ENCODE measurements around the gene TRAPPC10. TPM values are rescaled to one million over a fixed set of nuclear protein-coding genes. Genes with fewer than 3 reads are reported as not detected.

Gene TRAPPC10
- polyA plus RNA-seq, 3 donors from 2014 or later: 42.0 to 74.7 (median 43.2) TPM

- Mint-ChIP-seq H3K27me3 (ENCODE audit: low read depth in 3 of 3) (peaks cover 0 to 6% (median 0%) of the 10 kb centered on the region in 3 donors), H3K27ac (no peak overlapping the region), H3K9me3 (no peaks in the 10 kb centered on the region), H3K4me1 (peaks cover 6 to 7% of the 10 kb centered on the region in 2 donors), H3K4me3 (no peak overlapping the region), H3K36me3 (peaks cover 0 to 4% (median 0%) of the 10 kb centered on the region in 3 donors)
- DNase-seq: no peak
Observed at GRCh38 chr21:43985690-43986251, 26.3 kb upstream of the TRAPPC10 start.

DNA sequence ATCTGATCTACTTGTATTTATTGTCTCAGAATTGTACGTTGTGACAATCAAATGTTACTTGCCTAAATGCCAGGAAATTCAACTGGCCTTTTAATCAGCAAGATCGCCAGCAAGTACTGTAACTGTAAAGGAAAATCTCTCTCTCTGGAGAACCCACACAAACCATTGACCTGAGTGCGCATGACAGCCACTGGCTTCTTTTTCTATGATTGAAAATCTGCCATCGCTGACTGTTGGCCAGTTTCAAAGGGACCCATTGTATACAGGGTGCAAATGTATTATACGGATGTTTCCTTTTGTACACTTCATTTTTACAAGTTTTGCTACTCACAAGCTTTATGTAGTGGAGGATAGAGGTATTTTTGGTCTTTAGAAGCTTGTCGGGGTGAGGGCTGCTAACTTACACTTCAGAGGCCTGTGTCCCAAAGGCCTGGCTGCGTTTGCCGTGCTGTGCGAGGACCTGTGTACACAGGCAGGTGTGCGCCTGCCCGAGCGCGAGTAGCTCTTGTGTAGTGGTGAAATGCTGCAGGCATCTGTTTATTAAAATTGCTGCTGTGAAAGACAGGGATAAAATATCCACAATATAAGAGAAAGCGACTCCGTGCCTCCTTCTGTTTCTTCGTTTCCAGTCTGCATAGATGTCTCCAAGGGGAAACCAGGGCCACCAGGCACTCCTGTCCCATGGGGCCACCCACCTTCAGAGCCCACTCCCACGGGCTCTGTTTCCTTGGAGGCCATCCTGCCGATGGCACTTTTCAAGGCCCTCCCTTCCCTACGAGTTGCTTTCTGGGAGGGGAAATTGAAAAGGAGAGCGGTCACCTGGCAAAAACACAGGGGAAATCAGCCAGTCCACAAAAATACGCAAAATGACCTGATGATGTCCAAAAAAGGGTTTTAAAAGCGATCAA is 25.3 kb upstream of the TRAPPC10 start:
- DNase-seq: no peak
- Mint-ChIP-seq H3K36me3 (peaks cover 0 to 4% (median 0%) of the 10 kb centered on the region in 3 donors), H3K27ac (no peak overlapping the region), H3K4me1 (peaks cover 6 to 7% of the 10 kb centered on the region in 2 donors), H3K4me3 (no peak overlapping the region), H3K27me3 (ENCODE audit: low read depth in 3 of 3) (peaks cover 0 to 6% (median 0%) of the 10 kb centered on the region in 3 donors), H3K9me3 (no peaks in the 10 kb centered on the region)

- Mint-ChIP-seq H3K36me3 (peaks cover 0 to 4% (median 0%) of the 10 kb centered on the region in 3 donors), H3K9me3 (no peaks in the 10 kb centered on the region), H3K27ac (no peak overlapping the region), H3K27me3 (ENCODE audit: low read depth in 3 of 3) (peaks cover 0 to 6% (median 0%) of the 10 kb centered on the region in 3 donors), H3K4me3 (no peak overlapping the region), H3K4me1 (peaks cover 6 to 7% of the 10 kb centered on the region in 2 donors)
- no peak for DNase-seq
Observed at GRCh38 chr21:43987509-43987908, 24.6 kb upstream of the TRAPPC10 start.

DNA sequence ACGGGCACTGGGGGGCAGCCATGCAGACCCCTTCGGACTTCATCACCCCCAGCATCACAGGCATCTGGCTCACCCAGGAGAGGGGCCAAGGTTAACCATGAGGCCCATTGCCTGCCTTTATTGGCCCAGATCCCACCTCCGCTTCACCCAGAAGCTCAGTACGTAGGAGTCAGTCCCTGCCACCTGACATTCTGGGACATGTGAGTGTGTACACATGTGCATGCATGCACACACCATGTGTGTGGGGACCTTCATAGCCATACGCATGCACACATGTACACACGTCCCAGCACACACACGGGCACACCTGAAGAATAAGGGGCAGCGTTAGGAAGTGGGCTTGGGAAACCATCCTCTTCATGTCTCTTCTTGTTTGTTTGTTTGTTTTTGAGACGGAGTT is 24.1 kb upstream of the TRAPPC10 start:
- peaks cover 0 to 6% (median 0%) of the 10 kb centered on the region in 3 donors for H3K27me3 Mint-ChIP-seq (ENCODE audit: low read depth in 3 of 3)
- H3K4me1 Mint-ChIP-seq: peaks cover 6 to 7% of the 10 kb centered on the region in 2 donors
- H3K9me3 Mint-ChIP-seq: no peaks in the 10 kb centered on the region
- no peak overlapping the region for H3K27ac Mint-ChIP-seq
- no peak for DNase-seq
- no peak overlapping the region for H3K4me3 Mint-ChIP-seq
- peaks cover 0 to 4% (median 0%) of the 10 kb centered on the region in 3 donors for H3K36me3 Mint-ChIP-seq

- H3K4me1 Mint-ChIP-seq: peaks cover 6 to 7% of the 10 kb centered on the region in 2 donors
- no peak overlapping the region for H3K27ac Mint-ChIP-seq
- H3K36me3 Mint-ChIP-seq: peaks cover 0 to 4% (median 0%) of the 10 kb centered on the region in 3 donors
- no peak overlapping the region for H3K4me3 Mint-ChIP-seq
- no peak for DNase-seq
- H3K27me3 Mint-ChIP-seq (ENCODE audit: low read depth in 3 of 3): peaks cover 0 to 6% (median 0%) of the 10 kb centered on the region in 3 donors
- no peaks in the 10 kb centered on the region for H3K9me3 Mint-ChIP-seq
Observed at GRCh38 chr21:43988506-43989230, 23.4 kb upstream of the TRAPPC10 start.

DNA sequence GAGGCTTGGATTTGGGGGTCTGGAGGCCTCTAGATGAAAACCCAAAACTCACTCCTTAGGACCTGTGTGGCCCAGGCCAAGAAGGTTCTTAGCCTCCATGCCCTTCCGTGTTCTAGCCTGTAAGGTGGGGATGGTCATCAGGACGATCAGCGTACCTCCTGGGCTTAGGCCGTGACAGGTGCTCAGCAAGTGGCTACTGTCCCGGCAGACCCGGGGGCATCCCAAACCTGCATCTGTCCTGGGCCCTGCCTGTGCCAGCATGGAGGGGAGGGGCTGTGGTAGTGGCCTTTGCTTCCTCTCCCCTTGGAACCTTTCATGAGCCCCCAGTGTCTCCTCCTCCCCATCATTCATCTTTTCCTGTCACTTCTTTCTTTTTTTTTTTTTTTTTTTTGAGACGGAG is 22.7 kb upstream of the TRAPPC10 start:
- Mint-ChIP-seq H3K36me3 (no peaks in the 10 kb centered on the region), H3K9me3 (no peaks in the 10 kb centered on the region), H3K27ac (no peak overlapping the region), H3K4me3 (no peak overlapping the region), H3K27me3 (ENCODE audit: low read depth in 3 of 3) (peaks cover 0 to 5% (median 0%) of the 10 kb centered on the region in 3 donors), H3K4me1 (peaks cover 6 to 7% of the 10 kb centered on the region in 2 donors)
- no peak for DNase-seq

DNA sequence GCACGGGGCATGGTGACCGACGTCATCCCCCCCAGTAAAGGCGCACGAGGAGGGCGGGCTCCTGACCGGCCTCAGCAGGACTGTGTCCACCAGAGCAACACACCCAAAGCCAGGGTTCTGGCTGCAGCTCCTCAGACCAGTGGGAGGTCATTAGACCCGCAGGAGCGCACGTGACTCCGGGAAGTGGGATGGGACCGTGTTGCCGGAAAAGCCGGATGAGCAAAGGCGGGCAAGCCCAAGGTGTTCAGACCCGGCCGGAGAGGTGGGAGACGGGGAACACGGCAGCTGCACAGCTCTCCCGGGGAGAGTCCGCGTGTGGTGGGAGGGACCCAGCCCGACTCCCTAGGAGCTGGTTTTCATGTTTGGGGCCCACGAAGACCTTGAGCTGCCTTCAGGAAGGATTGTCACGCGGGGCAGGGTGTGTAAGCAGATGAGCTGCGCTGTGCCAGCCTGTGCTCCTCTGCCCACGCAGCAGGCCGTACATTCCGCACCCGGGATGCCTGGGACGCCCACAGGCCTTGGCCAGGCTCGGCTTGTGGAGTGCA is 20.6 kb upstream of the TRAPPC10 start:
- Mint-ChIP-seq H3K27ac (no peak overlapping the region), H3K36me3 (no peaks in the 10 kb centered on the region), H3K9me3 (no peaks in the 10 kb centered on the region), H3K4me3 (no peak overlapping the region), H3K4me1 (no peaks in the 10 kb centered on the region), H3K27me3 (ENCODE audit: low read depth in 3 of 3) (peaks cover 0 to 4% (median 0%) of the 10 kb centered on the region in 3 donors)
- DNase-seq: no peak

GRCh38 chr21:43992121-43992520 is 20.0 kb upstream of the TRAPPC10 start:
- no peaks in the 10 kb centered on the region for H3K36me3 Mint-ChIP-seq

GRCh38 chr21:43993420-43993934 is 18.6 kb upstream of the TRAPPC10 start:
- DNase-seq: no peak
- Mint-ChIP-seq H3K36me3 (no peaks in the 10 kb centered on the region), H3K9me3 (no peaks in the 10 kb centered on the region), H3K27ac (no peak overlapping the region), H3K4me1 (no peaks in the 10 kb centered on the region), H3K27me3 (ENCODE audit: low read depth in 3 of 3) (peaks cover 0 to 5% (median 0%) of the 10 kb centered on the region in 3 donors), H3K4me3 (no peak overlapping the region)

More at GRCh38 chr21:43992121-43992520, 20.0 kb upstream of the TRAPPC10 start:
- Mint-ChIP-seq H3K27me3 (ENCODE audit: low read depth in 3 of 3) (peaks cover 0 to 4% (median 0%) of the 10 kb centered on the region in 3 donors), H3K27ac (no peak overlapping the region), H3K4me3 (no peak overlapping the region), H3K9me3 (no peaks in the 10 kb centered on the region), H3K4me1 (no peaks in the 10 kb centered on the region)
- no peak for DNase-seq

GRCh38 chr21:43994085-43994484 is 18.0 kb upstream of the TRAPPC10 start:
- Mint-ChIP-seq H3K36me3 (no peaks in the 10 kb centered on the region), H3K4me1 (no peaks in the 10 kb centered on the region), H3K27ac (no peak overlapping the region), H3K27me3 (ENCODE audit: low read depth in 3 of 3) (peaks cover 0 to 4% (median 0%) of the 10 kb centered on the region in 3 donors), H3K4me3 (no peak overlapping the region), H3K9me3 (no peaks in the 10 kb centered on the region)
- no peak for DNase-seq

DNA sequence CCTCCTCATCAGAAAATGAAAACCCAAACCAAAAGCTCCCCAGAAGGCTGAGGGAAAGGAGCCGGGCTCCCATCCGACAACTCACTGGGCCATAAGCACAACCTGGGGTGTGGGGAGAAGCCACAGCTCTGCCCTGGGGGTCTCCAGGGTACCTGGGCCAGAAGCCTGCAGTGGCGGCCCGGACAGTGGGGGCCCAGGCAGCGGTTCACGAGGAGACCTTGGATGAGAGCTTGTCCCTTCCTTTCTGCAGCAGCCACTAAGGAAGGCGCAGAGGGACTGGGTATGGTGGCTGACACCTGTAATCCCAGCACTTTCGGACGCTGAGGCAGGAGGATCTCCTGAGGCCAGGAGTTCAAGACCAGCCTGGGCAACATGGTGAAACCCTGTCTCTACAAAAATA is 17.5 kb upstream of the TRAPPC10 start:
- peaks cover 0 to 4% (median 2%) of the 10 kb centered on the region in 3 donors for H3K27me3 Mint-ChIP-seq (ENCODE audit: low read depth in 3 of 3)
- no peaks in the 10 kb centered on the region for H3K4me1 Mint-ChIP-seq
- no peak overlapping the region for H3K4me3 Mint-ChIP-seq
- no peak for DNase-seq
- H3K27ac Mint-ChIP-seq: no peak overlapping the region
- H3K9me3 Mint-ChIP-seq: no peaks in the 10 kb centered on the region
- H3K36me3 Mint-ChIP-seq: no peaks in the 10 kb centered on the region

DNA sequence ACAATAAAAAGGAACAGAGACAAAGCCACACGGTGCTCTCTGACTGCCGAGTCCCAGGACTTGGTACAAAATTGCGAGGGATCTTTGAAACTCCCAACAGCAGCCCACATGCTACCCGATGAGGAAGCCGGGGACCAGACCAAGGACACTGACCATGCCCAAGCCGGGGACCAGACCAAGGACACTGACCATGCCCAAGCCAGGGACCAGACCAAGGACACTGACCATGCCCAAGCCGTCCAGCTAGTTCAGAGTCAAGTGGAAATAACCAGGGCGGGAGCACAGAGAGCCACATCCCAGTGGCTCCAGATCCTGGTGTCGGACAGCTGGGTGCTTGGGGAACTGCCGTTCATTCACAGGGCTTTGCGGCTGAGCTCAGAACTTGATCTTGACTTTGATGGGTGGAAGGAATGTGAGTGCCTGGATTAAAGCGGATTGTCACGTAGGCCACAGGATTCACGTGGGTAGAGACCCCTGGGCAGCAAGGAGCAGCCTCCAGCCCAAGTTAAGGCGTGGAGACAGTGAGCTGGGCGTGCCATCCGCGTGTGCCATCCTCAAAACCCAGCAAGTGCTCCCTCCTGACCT is 16.5 kb upstream of the TRAPPC10 start:
- peaks cover 0 to 4% (median 2%) of the 10 kb centered on the region in 3 donors for H3K27me3 Mint-ChIP-seq (ENCODE audit: low read depth in 3 of 3)
- no peak overlapping the region for H3K4me3 Mint-ChIP-seq
- no peak for DNase-seq
- no peaks in the 10 kb centered on the region for H3K9me3 Mint-ChIP-seq
- no peaks in the 10 kb centered on the region for H3K4me1 Mint-ChIP-seq
- H3K36me3 Mint-ChIP-seq: no peaks in the 10 kb centered on the region
- H3K27ac Mint-ChIP-seq: no peak overlapping the region
